CD4-positive, alpha-beta T cell treated with Interferon alpha-2 for 1 hour (primary cell): ENCODE results near the gene PHKG2.

Source experiments
- DNase-seq, 2 donors: peaks; one replicate each; pipeline ENCODE4 v3.0.0-alpha.2; 2020 to 2022

PHKG2 gene

DNA sequence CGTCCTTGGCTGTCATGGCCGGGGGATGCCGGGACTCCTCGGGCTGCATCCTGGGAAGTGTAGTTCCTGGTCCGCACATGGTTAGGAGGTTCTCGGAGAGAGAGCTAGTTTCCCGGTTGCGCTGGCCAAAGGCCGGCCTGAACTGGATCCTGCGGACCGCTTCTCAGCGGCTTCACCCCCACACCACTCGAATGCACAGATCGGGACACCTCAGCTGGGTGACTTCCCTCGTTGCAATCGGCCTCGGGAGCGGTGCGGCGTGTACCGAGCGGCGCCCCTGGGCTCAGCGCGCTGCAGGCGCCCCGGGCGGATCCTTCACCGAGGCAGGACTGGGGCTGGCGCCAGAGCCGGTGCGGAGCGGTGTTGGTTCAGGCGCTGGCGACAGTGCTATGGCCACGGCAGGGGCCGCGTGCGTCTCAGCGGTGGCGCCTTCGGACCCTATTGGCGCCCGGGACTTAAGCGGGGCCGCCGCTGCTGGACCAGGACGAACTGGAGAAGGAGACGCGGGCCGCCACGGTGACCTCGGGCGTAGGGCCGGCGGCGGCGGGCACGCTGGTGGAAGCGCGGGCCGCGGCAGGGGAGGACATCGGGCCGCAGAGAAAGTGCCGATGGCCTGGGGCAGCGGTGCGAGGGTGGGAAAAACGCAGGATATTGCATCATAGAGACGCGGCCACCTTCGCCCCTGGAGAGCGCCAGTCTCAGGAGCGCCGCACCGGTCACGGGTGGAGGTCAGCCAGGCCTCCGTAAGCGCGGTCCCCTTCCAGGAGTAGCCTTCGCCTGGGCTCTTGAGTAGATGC is 27.4 kb downstream of the PHKG2 start:
- DNase-seq = peak; percentile 54 to 59

DNA sequence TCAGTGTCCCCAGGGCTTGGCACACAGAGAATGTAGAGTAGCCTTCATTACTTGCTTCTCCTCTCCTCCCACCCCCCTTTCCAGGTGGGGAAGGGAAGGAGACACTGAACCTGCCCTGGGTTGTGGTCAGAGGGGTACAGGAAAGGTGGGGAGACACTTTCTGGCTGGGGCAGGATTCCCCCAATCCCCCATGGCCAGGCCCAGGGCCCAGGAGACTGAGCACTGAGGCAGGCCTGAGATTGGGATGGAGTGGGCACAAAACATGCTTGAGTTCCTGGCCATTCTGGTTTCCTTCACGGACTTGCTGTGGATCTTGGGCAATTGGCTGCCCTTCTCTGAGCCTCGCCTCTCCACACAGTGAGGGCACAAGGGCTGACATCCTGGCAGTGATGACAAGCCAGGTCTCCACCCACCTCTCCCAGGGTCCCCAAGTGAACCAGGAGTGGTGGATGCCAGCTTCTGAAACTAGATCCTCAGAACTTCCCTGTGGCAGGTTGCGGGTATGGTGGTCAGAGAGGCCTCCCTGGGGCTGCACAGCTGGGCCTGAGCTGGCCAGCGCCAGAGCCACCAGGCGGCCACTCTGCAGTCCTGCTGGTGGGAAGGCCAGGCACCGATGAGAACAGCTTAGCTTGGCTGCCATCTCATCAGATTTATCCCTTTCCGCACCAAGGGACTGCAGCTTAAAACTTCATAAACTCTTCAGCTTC is 29.5 kb downstream of the PHKG2 start:
- DNase-seq = no peak

DNA sequence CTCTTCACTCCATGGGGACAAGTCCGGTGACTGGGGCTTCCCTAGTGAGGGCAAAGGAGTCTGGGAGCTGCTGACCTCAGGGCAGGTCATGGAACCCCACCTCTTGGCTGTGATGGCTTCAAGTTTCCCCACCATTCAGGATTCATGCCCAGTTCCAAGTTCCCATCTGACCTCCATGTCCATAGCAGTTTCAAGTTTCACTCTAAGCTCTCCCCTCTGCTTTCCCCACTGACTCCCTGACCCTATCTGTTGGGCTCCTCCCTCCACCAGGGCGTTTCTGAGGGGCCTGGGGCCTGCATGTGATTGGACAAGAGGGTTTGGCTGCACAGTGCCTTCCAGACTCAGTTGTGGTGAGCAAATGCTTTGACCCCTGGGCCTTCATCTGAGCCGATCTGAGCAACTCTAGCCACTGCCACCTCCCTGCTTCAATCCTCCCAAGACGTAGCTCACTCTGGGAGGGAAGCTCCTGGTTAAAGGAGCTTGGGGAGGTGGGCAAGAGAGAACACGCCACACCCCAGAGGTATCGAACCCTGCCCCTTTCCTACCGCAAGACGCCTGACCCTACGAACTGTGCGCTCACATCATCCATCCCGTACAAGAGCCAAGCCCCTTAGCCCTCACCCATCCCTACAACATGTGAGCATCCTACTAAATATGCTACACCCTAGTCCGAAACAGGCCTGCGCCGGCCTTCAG is 30.5 kb downstream of the PHKG2 start:
- no peak for DNase-seq

DNA sequence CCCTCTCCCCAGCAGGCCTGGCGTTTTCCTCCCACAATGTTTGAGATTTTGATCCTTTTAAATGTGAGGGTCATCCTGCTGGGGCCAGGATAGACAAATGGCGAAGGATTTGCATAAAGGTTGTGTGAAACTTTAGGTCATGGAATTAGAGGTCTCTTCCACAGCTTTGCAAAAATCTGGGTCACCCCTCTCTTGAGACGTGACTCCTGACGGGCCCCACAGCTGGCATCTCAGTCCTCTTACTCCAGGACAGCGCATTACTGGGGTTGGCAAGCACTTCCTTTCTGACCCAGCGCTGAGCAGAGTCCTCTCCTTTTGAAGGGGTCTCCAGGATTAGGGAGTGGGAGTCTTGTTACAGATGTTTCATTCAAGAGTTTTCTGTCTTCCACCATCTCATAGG is 31.4 kb downstream of the PHKG2 start:
- DNase-seq = no peak

DNA sequence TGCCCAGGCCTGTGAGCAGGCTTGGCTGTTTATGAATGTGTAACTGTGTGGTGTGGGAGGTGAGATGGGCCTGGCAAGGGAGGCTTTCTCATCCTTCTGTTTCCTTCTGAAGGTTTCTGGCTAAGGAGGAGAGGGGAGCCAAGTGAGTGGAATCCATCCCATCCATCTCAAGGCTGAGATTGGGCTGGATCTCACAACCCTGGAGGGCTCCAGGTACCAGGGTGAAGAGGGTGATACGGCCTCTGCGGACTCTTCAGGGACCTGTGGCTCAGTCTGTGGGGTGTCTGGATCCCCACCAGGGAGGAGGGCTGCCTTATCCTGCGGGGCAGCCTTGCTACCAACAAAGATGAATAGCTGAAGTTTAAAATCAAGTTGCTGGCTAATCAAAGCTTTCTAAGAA is 31.8 kb downstream of the PHKG2 start:
- DNase-seq = no peak

DNA sequence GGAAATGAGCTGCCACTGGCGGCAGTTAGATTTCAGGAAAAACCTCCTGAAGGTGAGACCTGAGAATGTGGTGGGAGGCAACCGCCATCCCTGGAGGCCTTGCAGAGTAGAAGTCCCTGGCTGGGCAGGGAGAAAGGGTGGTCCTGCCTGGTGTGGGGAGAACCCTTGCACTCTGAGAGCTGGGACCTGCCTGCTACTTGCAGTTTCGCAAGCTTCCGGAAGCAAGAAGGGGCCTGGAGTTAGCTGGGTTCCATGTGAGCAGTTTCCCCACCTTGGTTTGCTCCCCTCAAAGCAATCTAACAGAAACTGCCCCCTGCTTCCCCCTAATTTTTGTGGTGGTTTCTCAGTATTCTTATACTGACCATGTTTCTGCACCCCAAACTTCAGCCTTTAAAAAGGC is 32.3 kb downstream of the PHKG2 start:
- DNase-seq = no peak

DNA sequence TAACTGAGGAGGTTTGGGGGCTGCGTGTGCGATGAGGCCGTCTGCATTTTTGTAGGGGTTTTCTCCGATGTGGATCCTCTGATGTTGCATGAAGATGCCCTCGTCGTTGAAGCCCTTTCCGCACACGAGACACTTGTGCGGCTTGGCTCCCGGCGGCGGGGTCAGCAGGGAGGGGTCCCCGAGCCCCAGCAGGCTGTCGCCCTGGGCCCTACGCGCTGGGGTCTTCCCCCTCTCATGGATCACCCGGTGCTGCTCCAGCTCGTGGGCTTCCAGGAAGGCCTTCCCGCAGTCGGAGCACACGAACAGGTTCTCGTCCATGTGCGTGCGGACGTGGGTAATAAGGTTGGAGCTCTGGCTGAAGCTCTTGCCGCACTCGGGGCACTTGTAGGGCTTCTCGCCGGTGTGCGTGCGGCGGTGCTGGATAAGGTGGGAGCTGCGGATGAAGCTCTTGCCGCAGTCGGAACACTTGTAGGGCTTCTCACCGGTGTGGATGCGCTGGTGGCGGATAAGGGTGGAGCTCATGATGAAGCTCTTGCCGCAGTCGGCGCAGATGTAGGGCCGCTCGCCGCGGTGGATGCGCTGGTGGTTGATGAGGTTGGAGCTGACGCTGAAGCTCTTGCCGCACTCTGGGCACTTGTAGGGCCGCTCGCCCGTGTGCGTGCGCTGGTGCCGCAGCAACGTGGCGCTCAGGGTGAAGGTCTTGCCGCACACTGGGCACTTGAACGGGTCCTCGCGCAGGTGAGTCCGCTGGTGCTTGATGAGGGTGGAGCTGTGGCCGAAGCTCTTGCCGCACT is 34.5 kb downstream of the PHKG2 start:
- no peak for DNase-seq

DNA sequence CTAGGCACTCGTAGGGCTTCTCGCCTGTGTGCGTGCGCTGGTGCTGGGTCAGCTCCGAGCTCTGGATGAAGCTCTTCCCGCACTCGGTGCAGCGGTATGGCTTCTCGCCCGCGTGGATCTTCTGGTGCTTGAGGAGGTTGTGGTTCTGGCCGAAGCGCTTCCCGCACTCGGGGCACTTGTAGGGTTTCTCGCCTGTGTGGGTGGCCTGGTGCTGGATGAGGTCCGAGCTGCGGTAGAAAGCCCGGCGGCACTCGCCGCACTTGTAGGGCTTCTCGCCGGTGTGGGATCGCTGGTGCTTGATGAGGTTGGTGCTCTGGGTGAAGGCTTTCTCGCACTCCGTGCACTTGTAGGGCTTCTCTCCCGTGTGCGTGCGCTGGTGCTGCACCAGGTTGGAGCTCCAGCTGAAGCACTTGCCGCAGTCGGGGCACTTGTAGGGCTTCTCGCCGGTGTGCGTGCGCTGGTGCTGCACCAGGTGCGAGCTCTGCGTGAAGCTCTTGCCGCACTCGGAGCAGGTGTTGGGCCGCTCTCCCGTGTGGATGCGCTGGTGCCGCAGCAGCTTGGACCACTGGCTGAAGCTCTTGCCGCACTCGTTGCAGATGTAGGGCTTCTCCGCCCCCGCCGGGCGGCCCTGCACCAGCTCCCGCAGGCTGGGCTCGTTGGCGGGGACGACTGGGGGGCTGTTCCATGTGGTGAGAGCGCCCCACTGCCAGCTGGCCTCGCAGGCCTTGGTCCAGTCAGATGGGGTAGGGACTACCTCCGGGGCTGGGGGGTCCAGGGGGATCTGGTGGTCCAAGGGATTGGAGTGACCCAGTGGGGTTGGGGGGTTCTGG is 35.3 kb downstream of the PHKG2 start:
- DNase-seq = no peak

DNA sequence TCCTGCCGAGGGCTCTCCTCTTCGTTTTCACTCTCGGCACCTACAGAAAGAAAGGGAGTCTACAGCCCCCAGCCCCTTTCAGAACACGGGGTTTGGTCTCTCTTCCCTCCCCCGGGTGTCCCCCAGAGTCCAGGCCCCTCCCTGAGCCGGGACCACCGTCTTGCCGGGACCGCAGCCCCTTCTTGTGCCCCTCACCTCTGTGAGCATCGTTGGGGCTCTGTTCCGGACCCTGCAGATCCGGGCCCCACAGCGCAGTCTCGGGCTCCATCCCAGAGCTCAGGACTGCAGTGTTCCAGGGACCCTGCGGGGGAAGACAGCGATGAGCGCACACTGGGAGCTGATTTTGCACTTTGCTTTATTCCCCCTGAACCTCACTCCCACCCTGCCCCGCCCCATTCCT is 36.0 kb downstream of the PHKG2 start:
- no peak for DNase-seq

DNA sequence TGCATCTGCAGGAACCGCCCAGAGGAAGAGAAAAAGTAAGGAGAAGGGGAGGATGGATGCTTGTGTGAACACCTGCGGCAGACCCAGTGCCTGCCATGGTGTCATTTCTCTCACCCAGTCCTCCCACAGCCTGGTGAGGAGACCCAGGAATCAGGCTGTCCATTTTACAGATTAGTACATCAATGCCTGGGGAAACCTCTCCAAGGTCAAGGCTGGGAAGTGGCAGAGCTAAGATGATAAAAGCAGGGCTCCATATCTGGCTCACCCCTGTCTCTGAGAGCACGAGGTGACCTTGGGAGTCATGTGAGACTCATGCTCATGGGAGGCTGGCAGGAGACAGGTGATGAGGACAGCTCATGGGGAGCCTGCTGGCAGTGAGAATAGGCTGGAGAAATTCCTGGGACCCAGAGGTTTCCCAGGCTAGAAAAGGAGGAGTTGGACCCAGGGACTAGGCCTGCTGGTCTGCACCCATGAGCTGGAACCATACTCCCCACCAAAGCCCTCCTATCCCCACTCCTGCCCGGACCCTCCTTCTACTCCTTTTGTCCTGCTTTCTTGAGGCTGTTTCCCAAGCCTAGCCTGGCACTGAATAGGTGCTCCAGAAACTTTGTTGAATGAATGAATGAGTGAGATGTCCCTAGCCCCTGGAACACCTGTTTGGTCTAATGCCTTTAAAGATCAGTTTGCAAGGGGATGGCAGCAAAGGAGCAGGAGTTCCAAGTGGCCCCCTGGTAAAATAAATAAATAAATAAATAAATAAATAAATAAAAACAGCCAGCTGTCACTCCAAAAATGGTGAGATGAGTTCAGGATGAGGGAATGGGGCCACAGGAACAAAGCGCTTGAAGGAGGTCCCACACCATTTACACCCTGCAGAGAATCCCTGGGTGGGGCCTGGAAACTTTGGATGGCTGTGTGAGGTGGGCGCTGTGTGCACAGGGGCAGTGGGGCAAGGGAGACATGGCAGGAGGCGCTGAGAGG is 37.2 kb downstream of the PHKG2 start:
- no peak for DNase-seq

DNA sequence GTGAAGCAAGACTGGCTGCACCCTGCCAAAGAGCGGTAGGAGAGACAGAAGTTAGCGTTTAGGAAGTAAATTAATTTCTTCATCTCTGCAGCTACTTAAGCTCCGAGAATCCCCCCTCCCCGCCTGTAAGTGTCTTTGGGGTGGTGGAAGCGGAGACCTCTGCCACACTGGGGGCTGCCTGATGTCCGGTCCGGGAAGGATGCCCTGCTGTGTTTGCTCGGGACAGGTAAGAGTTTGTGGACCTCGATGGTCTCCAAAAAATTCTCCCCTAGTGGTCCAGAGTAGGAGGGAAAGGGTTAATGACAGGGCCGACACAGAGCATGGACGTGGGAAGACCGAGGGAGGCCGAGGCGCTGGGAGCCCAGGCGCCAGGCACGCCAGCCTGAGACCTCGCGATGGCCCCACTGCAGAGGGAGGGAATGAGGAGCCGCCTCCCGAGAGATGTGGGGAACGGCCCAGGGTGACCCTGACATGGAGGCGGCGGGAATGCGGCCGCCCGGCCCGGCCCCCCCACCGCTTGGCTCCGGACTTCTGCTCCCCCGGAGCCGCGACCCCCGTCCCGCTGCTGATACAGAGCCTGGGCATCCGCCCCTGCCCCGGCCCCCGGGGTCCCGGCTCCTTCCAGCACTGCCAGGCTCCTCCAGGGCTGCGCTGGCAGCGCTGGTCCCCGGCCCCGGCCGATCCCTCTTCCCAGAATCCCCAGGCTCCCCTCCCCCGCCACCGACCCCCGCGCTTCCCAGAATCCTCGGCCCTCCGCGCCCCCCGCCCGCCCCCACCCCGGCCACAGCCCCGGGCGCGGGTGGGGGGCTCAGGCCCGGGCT is 38.1 kb downstream of the PHKG2 start:
- no peak for DNase-seq

DNA sequence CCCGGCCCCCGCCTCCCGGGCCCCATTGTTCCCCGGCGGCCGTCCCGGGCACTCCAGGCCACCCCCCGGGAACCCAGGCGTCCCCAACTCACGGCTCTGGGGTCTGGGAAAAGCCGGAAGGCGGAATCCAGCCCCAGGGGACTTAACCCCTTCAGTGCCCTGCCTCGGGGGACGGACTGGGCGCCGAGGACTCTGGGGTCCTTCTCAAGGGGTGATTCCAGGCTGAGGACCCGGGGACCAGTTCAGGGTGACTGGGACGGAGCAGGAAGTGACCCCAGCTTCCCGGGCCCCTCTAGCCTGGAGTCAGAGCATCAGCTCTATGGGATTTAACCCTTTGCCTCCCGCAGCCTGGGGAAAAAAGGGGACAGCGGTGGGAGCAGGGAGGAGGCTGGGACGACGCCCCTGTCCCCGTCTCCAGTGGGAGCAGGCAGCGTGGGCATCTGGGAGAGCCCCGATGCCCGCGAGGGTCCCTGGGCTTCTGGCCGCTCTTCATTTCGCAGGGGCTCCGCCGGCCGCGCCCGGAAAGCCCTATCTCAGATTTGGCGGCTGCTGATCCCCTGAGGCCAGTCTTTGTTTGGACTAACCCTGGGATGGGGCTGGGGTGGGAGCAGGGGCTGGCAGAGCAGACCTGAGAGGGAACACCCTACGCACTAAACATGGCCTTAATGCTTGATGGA is 38.8 kb downstream of the PHKG2 start, which contains the start of gene ZNF629:
Gene ZNF629, minus strand, starts transcription at position 270 of the 677 bp plus-strand sequence. CDS start 2,723 bp downstream, outside the sequence.
- DNase-seq = peak; percentile 23 to 41

DNA sequence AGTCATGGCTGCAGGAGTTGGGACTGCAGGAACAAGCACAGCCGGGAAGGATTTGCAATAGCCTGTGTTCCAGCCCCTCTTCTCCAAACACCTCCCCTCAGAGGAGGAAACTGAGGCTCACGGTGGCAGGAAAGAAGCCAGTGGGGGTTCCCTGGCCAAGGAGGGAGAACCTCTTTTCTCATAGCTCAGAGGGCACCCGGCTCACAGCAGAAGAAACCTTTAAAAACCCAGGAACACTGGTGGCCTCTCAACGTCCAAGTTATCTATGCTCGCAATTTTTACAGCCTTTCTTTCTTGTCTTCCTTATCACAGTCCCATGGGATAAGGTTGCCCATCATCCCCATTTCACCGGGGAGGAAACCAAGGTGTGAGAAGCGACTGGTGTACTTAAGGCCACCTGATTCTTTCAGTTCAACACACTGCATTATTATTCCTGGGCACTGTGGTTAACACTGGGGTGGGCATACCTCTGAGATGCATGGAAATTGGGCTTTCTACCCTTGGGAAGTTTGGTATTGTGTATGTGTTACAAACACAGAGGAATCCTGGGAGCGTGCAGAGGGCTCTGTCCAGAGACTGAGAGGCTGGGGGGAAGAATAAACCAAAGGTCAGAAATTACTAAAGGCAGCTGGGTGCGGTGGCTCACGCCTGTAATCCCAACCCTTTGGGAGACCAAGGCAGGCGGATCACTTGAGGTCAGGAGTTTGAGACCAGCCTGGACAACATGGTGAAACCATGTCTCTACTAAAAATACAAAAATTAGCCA is 39.6 kb downstream of the PHKG2 start:
- DNase-seq = no peak

DNA sequence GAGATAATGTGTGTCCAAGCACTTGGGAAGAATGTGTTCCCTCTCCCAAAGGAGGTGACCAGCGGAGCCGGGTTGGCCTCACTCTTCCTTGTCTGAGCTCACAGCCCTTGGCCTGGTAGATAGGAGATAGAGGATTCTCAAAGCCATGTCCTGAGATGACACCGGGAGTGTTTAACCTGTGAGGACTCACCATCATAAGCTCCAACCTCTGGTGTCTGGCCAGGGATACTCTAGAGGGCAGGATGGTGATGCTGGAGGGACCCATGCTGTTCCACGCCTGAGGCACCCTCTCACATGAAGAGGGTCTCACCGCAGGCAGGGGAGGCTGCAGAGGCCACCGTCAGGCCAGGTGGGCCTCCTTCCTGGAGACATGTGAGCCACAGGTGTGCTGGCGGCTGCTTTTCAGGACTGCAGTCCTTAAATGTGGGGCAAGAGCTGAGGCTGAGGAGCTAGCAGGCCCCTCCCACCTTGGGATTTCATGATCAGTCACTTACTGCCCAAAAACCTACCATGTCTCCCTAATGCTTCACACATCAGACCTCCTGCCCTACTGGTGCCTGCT is 45.4 kb downstream of the PHKG2 start:
- DNase-seq = no peak

DNA sequence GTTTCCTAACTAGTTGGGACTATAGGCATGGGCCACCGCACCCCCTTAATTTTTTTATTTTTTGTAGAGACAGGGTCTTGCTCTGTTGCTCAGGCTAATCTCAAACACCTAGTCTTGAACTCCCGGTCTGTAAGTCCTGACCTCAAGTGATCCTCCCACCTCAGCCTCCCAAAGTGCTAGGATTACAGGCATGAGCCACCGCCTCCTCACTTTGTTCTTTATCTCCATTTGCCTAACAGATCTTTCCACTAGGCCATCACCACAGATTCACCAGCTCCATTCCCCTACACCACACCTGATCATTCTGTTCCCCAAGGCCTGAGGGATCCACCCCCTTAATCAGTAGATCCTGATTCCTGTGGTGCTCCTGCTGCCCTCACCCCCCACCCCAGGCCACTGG is 46.4 kb downstream of the PHKG2 start:
- DNase-seq = no peak

DNA sequence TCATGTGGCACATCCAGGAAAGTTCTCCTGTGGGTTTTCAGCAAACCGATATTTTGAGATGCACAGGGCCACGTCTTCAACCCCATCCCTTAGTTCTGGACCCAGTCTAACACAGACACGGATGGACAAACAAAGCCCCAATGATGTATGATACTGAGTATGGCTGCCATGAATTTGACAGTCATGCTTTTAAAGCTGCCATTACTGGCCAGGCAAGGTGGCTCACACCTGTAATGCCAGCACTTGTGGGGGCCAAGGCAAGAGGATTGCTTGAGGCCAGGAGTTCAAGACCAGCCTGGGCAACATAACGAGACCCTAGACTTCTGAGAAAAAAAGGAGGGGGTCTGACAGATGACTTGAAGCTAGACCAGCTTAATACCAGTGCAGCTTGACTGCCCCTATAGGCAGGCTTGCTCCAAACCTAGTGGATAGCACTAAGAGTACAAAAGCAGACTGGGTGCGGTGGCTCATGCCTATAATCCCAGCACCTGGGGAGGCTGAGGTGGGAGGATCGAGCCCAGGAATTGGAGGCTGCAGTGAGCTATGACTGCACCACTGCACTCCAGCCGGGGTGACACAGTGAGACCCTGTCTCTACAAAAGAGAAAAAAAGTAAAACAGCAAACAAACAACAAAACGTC is 49.6 kb downstream of the PHKG2 start:
- no peak for DNase-seq
